ENCODE measurements around the gene FZR1.

Gene FZR1

DNA sequence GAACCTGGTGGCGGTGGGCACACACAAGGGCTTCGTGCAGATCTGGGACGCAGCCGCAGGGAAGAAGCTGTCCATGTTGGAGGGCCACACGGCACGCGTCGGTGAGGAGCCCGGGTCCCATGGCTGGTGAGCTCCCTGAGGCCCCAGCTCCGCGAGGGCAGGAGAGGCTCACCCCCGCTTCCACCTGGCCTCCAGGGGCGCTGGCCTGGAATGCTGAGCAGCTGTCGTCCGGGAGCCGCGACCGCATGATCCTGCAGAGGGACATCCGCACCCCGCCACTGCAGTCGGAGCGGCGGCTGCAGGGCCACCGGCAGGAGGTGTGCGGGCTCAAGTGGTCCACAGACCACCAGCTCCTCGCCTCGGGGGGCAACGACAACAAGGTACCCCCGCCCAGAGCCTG lies 25.6 kb downstream of the FZR1 start:
- no peak for DNase-seq (ENCODE audit: low read depth in 3 of 3)

DNA sequence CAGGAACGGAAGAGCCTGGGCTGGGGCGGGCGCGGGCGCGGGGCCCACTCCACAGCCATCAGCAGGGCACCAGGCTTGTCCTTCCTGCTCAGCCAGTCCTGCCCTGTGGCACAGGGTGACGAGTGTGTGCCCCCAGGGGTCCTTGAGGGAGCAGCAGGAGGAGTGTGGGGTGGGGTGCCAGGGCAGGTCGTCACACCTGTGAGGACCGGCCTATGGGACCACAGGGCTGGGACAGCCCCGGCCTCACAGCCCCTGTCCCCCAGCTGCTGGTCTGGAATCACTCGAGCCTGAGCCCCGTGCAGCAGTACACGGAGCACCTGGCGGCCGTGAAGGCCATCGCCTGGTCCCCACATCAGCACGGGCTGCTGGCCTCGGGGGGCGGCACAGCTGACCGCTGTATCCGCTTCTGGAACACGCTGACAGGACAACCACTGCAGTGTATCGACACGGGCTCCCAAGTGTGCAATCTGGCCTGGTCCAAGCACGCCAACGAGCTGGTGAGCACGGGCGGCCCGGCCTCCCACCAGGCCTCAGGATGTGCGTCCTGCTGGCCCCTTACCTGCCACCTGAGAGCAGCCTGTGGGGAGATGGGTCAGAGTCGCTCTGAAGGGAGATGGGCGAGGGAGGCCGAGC lies 26.2 kb downstream of the FZR1 start:
- DNase-seq (ENCODE audit: low read depth in 3 of 3), result no peak

DNA sequence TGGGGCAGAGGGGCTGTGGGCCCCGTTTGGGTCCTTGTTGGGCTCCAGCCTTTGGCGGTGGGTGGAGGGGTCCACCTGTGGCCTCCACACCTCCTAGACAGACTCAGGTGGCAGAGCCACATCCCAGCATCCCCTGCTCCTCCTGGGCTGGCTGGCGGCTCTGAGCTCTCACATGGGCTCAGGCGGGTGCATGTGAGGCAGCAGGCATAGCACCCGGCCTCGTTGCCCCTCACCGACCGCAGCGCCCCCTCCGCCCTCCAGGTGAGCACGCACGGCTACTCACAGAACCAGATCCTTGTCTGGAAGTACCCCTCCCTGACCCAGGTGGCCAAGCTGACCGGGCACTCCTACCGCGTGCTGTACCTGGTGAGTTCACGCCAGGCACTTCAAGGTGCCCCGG lies 26.9 kb downstream of the FZR1 start:
- DNase-seq (ENCODE audit: low read depth in 3 of 3), result no peak

DNA sequence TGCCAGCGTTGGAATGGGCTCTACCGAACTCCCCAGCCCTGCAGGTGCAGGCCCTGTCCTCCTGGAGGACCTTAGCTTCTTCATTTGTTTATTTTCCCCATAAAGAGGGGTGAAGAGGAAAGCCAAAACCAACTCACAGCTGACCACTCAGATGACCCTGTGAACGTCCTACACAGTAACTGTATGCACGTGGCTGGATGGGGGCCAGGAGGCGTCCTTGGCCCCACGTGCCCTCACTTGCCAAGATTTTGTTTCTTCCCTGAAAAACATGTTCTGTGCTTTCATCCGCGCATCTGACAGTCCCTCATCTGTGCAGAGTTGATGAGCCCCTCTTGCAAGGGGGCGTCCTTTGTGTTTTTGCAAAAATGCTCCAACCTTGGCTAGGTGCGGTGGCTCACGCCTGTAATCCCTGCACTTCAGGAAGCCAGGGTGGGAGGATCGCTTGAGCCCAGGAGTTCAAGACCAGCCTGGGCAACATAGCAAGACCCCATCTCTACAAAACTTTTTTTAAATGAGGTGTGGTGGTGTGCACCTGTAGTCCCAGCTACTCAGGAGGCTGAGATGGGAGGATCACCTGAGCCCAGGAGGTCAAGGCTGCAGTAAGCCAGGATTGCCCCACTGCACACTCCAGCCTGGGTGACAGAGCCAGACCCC lies 27.6 kb downstream of the FZR1 start:
- DNase-seq (ENCODE audit: low read depth in 3 of 3), result no peak

DNA sequence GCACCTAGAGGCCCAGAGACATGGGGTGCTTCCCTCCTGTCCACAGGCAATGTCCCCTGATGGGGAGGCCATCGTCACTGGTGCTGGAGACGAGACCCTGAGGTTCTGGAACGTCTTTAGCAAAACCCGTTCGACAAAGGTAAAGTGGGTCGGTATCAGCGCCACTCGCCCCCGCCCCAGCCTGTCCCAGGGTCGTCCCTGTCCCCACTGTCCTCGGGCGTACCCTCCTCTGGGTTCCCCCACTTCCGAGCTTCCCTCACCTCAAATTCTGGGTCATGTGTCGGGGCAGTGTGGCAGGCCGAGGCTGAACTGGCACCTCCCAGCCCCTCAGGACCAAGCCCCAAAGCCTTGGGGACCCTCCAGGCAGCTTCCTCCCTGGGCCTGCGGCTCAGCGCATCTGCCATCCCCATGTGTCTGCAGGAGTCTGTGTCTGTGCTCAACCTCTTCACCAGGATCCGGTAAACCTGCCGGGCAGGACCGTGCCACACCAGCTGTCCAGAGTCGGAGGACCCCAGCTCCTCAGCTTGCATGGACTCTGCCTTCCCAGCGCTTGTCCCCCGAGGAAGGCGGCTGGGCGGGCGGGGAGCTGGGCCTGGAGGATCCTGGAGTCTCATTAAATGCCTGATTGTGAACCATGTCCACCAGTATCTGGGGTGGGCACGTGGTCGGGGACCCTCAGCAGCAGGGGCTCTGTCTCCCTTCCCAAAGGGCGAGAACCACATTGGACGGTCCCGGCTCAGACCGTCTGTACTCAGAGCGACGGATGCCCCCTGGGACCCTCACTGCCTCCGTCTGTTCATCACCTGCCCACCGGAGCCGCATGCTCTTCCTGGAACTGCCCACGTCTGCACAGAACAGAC lies 28.5 kb downstream of the FZR1 start:
- DNase-seq (ENCODE audit: low read depth in 3 of 3), result no peak

DNA sequence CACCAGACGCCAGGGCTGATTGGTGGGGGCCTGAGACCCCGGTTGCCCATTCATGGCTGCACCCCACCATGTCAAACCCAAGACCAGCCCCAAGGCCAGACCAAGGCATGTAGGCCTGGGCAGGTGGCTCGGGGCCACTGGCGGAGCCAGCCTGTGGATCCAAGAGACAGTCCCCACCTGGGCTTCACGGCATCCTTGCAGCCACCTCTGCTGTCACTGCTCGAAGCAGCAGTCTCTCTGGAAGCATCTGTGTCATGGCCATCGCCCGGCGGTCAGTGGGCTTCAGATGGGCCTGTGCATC lies 29.1 kb downstream of the FZR1 start:
- DNase-seq (ENCODE audit: low read depth in 3 of 3), result no peak

DNA sequence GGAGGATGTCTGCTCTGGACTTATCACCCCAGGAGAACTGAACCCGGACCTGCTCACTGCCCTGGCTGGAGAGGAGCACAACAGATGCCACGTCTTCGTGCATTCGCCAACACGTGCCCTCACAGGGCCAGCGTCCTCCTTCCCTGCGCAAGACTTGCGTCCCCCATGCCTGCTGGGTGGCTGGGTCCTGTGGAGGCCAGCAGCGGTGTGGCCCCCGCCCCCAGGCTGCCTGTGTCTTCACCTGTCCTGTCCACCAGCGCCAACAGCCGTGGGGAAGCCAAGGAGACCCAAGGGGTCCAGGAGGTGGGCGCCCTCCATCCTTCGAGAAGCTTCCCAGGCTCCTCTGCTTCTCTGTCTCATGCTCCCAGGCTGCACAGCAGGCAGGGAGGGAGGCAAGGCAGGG lies 29.5 kb downstream of the FZR1 start:
- DNase-seq (ENCODE audit: low read depth in 3 of 3), result no peak

DNA sequence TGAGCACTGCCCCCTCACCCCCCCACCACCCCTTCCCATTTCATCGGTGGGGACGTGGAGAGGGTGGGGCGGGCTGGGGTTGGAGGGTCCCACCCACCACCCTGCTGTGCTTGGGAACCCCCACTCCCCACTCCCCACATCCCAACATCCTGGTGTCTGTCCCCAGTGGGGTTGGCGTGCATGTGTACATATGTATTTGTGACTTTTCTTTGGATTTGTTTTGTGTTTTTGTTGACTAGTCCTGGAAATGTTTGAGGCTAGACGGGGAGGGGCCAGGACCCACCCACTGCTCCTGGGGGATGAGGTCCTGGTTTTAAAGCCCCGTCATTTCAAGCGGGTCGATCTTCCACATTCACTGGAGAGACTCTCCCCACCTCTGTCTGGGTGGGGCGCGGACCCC lies 29.9 kb downstream of the FZR1 start:
- no peak for DNase-seq (ENCODE audit: low read depth in 3 of 3)

DNA sequence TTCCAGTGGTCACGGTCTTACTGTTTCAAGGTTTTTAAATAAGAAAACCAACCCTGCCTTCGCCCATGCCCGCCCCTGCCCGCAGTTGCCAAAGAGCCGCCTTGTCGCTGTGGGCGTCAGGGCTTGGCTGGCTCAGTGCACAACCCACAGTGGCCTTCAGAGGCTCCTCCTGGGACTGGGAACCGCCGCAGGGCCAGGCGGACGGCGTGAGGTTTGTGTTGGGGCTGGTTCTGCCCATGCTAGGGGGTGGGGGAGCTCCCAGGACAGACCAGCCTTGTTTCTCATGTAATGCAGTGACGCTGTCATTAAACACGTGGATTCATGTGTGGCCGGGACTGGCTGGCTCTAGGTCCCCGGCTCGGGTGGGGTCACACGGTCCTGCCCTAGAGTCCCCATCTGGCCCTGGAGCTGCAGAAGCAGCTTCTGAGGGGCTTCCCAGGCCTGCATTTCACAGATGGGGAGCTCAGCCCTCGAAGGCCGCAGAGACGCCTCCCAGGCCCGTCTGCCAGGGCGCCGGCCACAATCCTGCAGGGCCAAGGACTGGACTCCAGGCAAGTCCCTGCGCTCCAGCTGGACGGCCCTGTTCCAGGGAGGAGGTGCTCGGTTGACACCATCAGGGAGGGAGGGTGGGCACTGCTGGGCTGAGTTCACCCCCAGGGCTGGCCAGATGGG lies 30.5 kb downstream of the FZR1 start:
- DNase-seq (ENCODE audit: low read depth in 3 of 3), result no peak

DNA sequence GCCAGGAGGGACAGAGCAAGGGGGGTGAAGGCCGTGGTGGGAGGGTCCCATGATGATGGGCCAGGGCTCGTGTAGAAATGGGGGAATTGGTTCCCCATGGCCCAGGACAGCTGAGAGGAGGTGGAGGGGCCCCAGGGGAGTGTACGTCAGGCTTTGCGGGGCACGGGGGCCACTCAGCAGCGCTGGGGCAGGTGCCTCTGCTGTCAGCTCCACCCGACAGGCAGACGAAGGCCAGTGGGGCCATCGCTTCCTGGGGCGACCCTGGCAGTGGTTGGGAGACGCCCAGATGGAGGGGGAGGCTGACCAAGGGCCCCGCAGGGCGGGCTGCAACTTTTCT lies 31.0 kb downstream of the FZR1 start:
- no peak for DNase-seq (ENCODE audit: low read depth in 3 of 3)

DNA sequence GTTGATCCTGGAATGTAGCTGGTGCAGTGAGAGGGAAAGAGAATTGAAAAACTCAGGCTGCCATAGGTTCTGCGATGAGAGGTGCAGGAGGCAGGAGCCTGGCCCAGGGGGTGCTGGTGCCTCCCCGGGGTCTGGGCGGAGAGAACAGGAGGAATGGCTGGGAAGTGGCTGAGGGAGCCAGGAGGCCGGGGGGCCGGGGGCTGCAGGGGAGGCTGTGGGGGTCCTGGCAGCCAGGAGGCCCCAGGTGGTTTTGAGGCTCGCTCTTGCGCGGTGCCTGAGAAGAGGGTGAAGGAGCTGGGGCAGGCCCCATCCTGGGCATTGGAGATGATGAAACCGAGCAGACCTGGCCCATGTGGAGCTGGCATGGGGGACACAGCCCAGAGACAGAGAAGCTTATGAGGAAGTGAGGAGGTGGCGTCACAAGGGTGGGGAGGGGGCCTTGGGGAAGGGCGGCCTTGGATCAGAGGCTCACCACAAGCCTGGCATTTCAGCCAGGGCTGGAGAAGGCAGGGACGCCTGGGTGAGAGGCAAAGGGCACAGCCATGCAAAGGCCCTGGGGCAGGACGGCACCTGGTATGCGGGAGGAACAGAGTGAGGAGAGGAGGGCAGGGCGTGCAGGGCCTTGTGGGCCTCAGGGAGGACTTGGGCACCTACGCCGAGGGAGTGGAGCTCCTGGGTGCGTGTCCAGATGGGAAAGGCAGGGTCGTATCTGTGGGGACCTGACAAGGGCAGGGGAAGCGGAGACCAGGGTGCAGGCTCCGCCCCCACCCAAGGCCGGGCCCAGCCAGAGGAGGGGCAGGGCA lies 31.5 kb downstream of the FZR1 start:
- no peak for DNase-seq (ENCODE audit: low read depth in 3 of 3)

DNA sequence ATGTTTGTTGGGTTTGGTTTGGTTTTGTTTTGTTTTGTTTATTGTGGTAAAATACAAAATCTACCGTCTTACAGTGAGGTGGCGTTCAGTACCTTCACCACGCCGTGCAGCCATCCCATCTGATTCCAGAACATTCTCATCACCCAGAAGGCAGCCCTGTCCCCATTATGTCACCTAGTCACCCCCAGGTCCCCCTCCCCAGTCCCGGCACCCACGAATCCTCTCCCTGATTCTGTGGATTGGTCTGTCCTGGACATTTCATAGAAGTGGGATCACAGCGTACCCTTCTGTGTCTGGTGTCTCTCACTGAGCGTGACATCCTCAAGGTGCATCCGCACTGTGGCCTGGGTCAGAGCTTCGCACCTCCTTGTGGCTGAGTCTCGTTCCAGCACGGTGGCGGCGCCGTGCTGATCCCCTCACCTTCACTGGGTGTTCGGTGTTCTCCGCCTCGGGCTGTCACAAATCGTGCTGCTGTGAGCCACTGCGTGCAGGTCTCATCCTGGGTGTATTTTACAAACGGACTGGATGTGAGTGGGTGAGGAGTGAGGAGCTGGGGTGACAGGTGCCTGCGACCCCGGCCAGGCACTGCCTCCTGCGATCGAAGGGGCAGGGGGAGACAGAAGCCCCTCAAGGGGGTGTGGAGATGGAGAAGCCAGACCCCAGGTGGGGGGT lies 32.3 kb downstream of the FZR1 start:
- no peak for DNase-seq (ENCODE audit: low read depth in 3 of 3)

DNA sequence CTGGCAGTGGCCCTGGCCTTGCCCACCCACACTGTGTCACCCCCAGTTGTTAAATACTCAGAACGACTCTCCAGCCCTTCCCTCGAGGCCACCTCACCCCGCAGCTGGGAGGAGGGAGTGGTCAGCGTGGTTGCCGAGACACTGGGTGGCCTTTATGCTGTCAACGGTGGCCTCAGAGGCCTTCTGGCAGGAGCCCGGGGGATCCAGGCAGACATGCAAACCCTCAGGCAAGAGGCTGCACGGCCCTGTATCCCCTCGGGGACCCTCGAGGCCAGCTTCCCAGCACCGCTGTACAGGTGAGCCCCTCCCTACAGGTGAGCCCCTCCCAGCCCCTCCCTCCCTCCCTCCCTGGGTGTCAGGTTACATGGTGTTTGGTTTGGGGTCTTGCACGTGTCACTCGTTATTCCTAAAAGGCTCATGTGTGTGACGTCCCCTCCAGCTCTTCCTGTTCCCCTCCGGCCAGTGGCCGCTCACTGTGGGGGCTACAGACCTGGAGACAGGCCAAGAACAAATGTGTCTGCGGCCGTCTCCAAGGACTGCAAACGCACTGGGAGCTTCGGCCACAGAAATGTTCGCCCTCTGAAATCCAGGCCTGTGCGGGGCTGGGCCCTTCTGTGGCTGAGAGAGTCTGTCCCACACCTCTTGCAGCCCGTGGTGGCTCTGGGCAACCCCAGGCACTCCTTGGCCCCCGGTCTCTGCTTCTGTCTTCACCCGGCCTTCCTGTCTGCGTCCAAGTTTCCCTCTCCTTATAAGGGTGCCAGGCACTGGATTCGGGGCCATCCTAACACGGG lies 33.0 kb downstream of the FZR1 start, which contains the start of gene TEKTIP1:
TSS of gene TEKTIP1 (plus strand) at position 210 of the 791 bp plus-strand sequence. CDS start at position 214, 4 bp downstream.
- DNase-seq (ENCODE audit: low read depth in 3 of 3), result no peak

DNA sequence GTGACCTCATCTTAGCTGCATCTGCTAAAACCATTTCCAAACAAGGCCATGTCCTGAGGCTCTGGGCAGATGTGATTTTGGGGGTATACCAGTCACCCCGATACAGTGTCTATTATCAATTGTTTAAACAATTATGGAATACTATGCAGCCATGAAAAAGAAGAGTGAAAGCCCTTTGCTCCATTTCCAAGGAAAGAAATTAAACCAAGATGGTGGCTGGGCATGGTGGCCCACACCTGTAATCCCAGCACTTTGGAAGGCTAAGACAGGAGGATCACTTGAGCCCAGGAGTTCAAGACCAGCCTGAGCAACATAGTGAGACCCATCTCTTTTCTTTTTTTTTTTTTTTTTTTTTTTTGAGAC lies 33.6 kb downstream of the FZR1 start:
- no peak for DNase-seq (ENCODE audit: low read depth in 3 of 3)

DNA sequence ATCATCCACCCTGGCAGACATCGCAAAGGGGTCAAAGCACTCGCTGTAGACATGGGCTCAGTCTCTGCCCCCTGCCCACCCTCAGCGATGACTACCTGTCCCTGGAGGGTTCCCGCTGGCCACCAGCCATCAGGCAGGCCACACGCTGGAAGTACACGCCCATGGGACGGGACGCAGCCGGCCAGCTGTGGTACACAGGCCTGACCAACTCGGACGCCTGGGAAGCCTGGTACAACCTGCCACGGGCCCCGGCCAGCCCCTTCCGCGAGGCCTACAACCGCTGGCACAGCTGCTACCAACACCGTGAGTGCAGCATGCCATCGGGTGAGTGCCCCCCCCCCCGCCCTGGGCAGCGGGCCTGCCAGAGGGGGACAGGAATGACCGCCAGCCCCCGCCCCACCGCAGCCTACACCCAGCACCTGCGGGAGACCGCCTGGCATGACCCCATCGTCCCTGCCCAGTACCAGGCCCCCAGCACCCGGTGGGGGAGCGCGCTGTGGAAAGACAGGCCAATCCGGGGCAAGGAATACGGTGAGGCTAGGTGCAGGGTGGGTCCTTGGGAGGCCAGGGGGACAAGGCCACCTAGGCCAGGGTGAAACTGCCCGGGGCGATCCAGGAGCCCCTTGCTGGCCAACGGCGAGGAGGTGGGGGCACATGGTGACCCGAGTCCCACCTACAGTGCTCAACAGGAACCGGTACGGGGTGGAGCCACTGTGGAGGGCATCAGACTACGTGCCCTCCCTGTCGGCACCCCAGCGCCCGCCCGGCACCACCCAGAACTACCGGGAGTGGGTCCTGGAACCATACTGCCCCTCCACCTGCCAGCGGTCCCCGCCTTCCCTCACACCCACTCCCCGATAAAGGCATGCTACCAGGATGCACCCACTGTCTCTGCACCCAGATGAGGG lies 37.3 kb downstream of the FZR1 start:
- no peak for DNase-seq (ENCODE audit: low read depth in 3 of 3)

DNA sequence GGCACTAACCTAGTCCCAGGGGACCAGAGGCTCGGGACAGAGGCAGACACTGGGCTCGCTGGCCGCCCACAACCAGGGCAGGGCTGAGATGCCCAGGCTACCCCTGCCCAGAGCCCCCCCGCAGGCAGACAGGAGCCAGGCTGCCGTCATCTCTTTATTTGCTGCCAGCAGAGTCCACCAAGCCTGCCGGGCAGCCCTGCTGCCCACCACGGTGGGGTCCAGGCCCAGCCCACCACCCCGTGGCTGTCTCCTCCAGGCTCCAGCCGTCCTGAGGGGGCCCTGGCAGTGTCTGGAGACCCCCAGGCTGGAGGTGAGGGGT lies 37.9 kb downstream of the FZR1 start:
- no peak for DNase-seq (ENCODE audit: low read depth in 3 of 3)

DNA sequence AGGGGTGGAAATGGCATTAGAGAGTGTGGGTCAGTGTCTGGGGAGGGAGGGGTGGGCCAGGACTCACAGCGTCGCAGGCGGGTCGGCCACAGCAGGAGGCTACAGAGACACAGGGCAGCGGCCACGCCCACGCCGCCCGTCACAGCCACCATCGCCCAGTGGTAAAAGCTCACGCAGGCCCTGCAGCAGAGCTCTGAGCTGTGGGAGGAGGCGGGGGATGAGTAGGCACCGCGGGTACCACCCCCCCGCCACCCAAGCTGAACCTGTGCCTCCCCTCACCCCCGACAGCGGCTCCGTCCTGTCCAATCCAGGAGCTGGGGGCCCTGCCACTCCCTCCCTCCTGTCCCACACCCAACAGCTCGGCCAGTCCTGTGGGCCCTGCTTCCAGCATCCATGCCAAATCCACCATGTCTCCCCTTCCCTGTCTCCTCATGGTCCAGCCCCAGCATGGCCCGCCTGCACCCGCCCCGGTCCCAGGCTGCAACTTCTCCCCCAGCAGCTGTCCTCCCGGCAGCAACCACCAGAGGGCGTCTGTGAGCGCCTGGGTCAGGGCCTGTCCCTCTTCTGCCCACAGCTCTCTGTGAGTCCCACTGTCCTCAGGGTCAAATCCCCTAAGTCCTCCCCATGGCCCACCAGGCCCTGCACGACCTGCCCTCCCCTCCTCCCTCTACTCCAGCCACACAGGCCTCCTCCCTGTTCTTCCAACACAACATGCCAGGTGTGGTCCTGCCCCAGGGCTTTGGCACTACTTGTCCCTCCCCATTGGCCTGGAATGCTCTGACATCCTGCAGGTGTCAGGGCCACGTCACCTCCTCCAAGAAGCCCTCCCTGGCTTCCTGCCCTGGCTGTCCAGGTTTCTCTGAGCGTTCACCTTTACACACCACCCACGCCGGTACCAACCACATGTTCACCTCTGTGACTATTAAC lies 38.9 kb downstream of the FZR1 start:
- peak; percentile 58 to 71 (median 60) for DNase-seq (ENCODE audit: low read depth in 3 of 3)

DNA sequence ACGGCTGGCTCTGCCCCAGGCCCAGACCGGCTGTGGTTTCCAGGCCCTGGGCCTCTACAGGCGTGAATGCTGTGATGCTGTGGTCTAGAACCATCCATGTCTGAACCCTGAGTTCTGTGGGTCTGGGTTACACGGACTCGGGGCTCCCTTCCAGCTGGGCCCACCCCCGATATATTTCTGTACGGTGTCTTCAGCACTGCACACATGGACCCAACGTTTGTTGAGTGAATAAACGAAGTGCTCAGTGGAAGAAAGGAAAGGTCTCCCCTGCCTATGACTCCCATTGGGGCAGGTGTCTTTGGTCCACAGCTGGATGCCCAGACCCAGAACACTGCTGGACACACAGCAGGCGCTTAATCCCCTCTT lies 39.5 kb downstream of the FZR1 start:
- DNase-seq (ENCODE audit: low read depth in 3 of 3), result no peak

DNA sequence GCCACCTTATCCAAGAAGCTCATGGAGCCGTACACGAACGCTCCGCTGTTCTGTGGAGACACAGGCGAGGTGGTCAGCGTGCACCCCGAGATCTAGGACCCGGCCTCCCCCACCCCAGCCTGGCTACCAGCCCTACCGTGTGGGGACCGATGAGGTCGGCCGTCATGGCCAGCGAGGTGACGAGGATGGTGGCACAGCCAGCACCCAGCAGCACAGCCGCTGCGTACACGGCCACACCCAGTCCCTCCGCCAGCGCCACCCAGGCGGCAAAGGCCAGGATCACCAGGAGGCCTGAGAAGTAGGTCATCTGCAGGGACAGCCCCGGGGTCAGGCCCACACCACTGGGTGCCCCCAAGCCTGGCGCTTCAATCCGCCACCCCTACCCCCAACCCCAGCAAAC lies 40.0 kb downstream of the FZR1 start:
- DNase-seq (ENCODE audit: low read depth in 3 of 3), result no peak
